ENCODE data around the gene PRDM15. TPM values are rescaled to one million over a fixed set of nuclear protein-coding genes. Genes with fewer than 3 reads are reported as not detected.

Gene PRDM15
- total and polyA plus RNA-seq, 7 experiments from 2014 or later: 1.3 to 20.1 (median 15.1) TPM

DNA sequence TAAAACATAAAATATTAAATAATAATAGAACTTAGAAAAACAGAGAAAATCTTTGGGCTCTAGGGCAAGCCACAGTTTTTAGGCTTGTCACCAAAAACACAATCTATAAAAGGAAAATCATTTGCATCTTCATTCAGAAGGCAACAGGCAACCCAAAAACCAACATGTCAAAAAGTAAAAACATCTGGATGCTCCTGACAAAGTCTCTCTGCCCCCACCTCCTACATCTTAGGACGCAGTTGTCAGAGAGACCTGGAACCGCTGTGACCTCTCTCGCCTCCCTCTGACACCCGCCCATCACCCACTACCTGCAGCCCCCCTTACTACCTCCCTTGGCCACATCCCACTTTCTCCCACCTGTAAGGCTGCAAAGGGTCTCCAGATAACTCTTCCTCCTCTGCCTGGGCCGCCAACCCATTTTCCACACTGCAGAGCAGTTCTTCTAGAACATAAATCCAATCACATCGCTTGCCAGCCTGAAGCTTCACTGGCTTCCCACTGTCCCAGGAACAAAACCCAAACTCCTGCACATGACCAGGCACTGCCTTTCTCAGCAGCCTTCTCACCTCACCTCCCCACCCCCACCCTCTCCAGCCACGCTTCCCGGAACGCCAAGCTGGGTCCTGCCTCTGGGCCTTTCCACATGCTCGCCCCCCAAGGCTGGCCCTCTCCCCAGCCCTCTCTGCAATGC is 14.7 kb downstream of the PRDM15 start:
- intact Hi-C loops (cut with micrococcal nuclease): no loop called here
- no peaks in the 10 kb centered on the region for H3K4me1 ChIP-seq (ENCODE audit: control insufficient read depth in 2 of 2, insufficient read depth in 2 of 2, low read length in 2 of 2)
- POLR2A ChIA-PET: no interaction called here
- H3K36me3 ChIP-seq (ENCODE audit: control insufficient read depth in 2 of 3, insufficient read depth in 3 of 3, low read length in 3 of 3): peaks cover 0 to 5% (median 0%) of the 10 kb centered on the region in 3 experiments
- H3K27ac ChIP-seq (ENCODE audit: low read depth, low read length): no peak overlapping the region
- ATAC-seq (no peak), DNase-seq (no peak)
- CTCF ChIA-PET: no interaction called here
- H3K9me3 ChIP-seq (ENCODE audit: control insufficient read depth in 2 of 3, low read length in 3 of 3): no peaks in the 10 kb centered on the region
- Mint-ChIP-seq H3K36me3 (peaks cover 0 to 10% (median 0%) of the 10 kb centered on the region in 5 donors), H3K4me3 (no peak overlapping the region), H3K27ac (peak overlapping the region in 2 of 9 donors; percentile 65 to 72), H3K4me1 (peaks cover 8 to 33% (median 21%) of the 10 kb centered on the region in 7 donors), H3K27me3 (no peaks in the 10 kb centered on the region), H3K9me3 (no peaks in the 10 kb centered on the region)
- H3K4me3 ChIP-seq (ENCODE audit: low read length): no peak overlapping the region
- H3K27me3 ChIP-seq (ENCODE audit: control insufficient read depth in 2 of 2, insufficient read depth in 2 of 2, low read length in 2 of 2): no peaks in the 10 kb centered on the region

DNA sequence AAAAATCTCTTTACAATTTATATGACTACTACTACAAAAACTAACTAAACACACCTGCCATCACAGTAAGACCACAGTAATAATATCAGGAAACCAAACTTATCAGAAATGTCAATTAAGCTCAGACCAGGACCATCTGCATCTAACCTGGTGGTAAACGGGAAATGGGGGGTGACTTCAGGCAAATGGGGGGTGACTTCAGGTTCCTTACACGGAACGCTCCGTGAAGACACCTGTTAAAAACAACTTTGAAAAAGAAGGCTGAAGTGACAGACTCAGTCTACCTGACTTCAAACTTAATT is 15.8 kb downstream of the PRDM15 start:
- Mint-ChIP-seq H3K36me3 (peaks cover 0 to 14% (median 0%) of the 10 kb centered on the region in 5 donors), H3K4me3 (no peak overlapping the region), H3K4me1 (peaks cover 8 to 33% (median 21%) of the 10 kb centered on the region in 7 donors), H3K27me3 (no peaks in the 10 kb centered on the region), H3K27ac (peak overlapping the region in 1 of 9 donors; percentile 10), H3K9me3 (no peaks in the 10 kb centered on the region)
- ATAC-seq (no peak), DNase-seq (no peak)
- Histone ChIP-seq H3K27ac (ENCODE audit: low read depth, low read length) (no peak overlapping the region), H3K36me3 (ENCODE audit: control insufficient read depth in 2 of 3, insufficient read depth in 3 of 3, low read length in 3 of 3) (peaks cover 0 to 16% (median 0%) of the 10 kb centered on the region in 3 experiments), H3K4me1 (ENCODE audit: control insufficient read depth in 2 of 2, insufficient read depth in 2 of 2, low read length in 2 of 2) (no peaks in the 10 kb centered on the region), H3K9me3 (ENCODE audit: control insufficient read depth in 2 of 3, low read length in 3 of 3) (no peaks in the 10 kb centered on the region), H3K27me3 (ENCODE audit: control insufficient read depth in 2 of 2, insufficient read depth in 2 of 2, low read length in 2 of 2) (no peaks in the 10 kb centered on the region), H3K4me3 (ENCODE audit: low read length) (no peak overlapping the region)
- POLR2A ChIA-PET: no interaction called here
- CTCF ChIA-PET: no interaction called here
- intact Hi-C loops (cut with micrococcal nuclease): no loop called here

DNA sequence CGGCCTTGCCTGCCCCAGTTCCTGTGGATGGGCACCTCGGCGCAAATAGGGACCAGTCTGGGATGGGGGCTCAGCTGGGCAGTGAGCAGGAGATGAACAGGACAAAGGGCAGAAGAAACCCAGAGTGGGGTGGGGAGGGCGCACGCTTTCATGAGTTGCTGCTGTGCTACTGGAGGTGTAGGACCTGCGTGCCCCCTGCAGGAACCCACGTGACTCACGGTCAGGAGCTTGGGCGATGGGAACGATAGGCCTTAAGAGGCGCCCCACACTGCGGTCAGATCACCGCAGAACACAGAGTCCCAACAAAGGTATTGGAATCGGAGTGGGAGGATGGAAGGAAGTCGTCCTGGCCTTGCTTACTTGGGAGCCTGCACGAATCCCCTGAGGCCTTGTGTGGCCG is 17.2 kb downstream of the PRDM15 start:
- POLR2A ChIA-PET: no interaction called here
- no peaks in the 10 kb centered on the region for H3K9me3 ChIP-seq (ENCODE audit: control insufficient read depth in 2 of 3, low read length in 3 of 3)
- H3K4me3 Mint-ChIP-seq: no peak overlapping the region
- ATAC-seq (no peak), DNase-seq (no peak)
- no peaks in the 10 kb centered on the region for H3K4me1 ChIP-seq (ENCODE audit: control insufficient read depth in 2 of 2, insufficient read depth in 2 of 2, low read length in 2 of 2)
- no peaks in the 10 kb centered on the region for H3K27me3 ChIP-seq (ENCODE audit: control insufficient read depth in 2 of 2, insufficient read depth in 2 of 2, low read length in 2 of 2)
- CTCF ChIA-PET: no interaction called here
- H3K4me1 Mint-ChIP-seq: peaks cover 8 to 32% (median 21%) of the 10 kb centered on the region in 7 donors
- H3K36me3 Mint-ChIP-seq: peaks cover 0 to 25% (median 0%) of the 10 kb centered on the region in 5 donors
- no peak overlapping the region for H3K4me3 ChIP-seq (ENCODE audit: low read length)
- H3K9me3 Mint-ChIP-seq: no peaks in the 10 kb centered on the region
- no peak overlapping the region for H3K27ac ChIP-seq (ENCODE audit: low read depth, low read length)
- H3K36me3 ChIP-seq (ENCODE audit: control insufficient read depth in 2 of 3, insufficient read depth in 3 of 3, low read length in 3 of 3): peaks cover 0 to 28% (median 0%) of the 10 kb centered on the region in 3 experiments
- intact Hi-C loops (cut with micrococcal nuclease): no loop called here
- H3K27ac Mint-ChIP-seq: no peak overlapping the region
- H3K27me3 Mint-ChIP-seq: no peaks in the 10 kb centered on the region

DNA sequence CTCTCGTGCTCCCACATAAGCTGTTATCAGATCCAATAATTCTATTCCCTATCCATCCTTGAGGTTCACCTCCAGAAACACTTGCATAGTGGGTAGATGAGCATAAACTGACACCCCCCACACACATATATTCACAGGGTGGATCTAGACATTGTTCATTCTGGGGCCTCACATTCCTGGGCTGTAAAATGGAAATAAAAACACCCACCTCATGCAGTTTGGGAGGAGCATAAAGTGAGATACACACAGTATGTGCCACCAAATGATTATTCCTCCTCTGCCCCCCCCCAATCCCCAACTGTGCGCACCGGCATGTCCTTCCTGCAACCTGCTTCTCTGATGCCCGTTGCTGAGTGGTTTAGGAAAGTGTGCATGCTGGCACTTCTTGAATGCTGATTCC is 17.9 kb downstream of the PRDM15 start:
- Mint-ChIP-seq H3K9me3 (no peaks in the 10 kb centered on the region), H3K36me3 (peaks cover 0 to 31% (median 6%) of the 10 kb centered on the region in 5 donors), H3K27me3 (no peaks in the 10 kb centered on the region), H3K4me1 (peaks cover 10 to 33% (median 18%) of the 10 kb centered on the region in 7 donors), H3K4me3 (no peak overlapping the region), H3K27ac (no peak overlapping the region)
- Histone ChIP-seq H3K27me3 (ENCODE audit: control insufficient read depth in 2 of 2, insufficient read depth in 2 of 2, low read length in 2 of 2) (no peaks in the 10 kb centered on the region), H3K9me3 (ENCODE audit: control insufficient read depth in 2 of 3, low read length in 3 of 3) (no peaks in the 10 kb centered on the region), H3K4me3 (ENCODE audit: low read length) (no peak overlapping the region), H3K36me3 (ENCODE audit: control insufficient read depth in 2 of 3, insufficient read depth in 3 of 3, low read length in 3 of 3) (peaks cover 0 to 35% (median 0%) of the 10 kb centered on the region in 3 experiments), H3K27ac (ENCODE audit: low read depth, low read length) (no peak overlapping the region), H3K4me1 (ENCODE audit: control insufficient read depth in 2 of 2, insufficient read depth in 2 of 2, low read length in 2 of 2) (no peaks in the 10 kb centered on the region)
- no peak for DNase-seq
- ChIA-PET POLR2A (no interaction called here), CTCF (no interaction called here)
- intact Hi-C loops (cut with micrococcal nuclease): no loop called here
- no peak for ATAC-seq

DNA sequence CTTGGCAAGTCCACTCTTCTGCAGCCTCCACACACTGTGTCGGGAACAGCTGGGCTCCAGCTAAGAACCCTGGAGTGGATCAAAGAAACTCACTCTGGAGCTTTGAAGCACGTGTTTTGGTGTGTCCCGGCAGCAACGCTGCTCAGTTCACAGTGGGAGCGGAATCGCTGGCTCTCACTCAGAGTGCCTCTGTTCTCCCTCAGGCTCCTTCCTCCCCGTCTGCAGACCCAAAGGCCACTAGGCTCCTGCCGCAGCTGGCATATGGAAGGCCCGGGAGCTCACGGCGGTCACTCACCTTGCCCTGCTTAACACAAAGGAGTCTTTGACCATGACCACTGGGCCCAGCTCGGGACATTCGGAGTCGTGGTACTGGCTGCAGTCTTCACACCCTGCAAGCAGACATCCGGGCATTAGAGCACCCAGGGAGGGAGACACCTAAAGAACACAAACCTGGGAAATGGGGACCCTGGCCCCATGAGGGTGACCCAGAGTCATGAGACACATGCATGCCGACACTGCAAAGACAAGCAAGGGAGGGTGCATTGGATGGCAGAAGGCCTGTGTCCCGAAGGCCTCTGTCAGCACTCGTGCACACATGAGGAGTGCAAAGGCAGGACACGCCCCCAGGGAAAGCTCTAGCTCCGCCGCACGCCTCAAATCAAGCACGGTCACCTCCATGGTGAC is 19.7 kb downstream of the PRDM15 start:
- DNase-seq (no peak), ATAC-seq (no peak)
- Histone ChIP-seq H3K4me3 (ENCODE audit: low read length) (no peak overlapping the region), H3K36me3 (ENCODE audit: control insufficient read depth in 2 of 3, insufficient read depth in 3 of 3, low read length in 3 of 3) (peaks cover 0 to 49% (median 0%) of the 10 kb centered on the region in 3 experiments), H3K9me3 (ENCODE audit: control insufficient read depth in 2 of 3, low read length in 3 of 3) (no peaks in the 10 kb centered on the region), H3K27ac (ENCODE audit: low read depth, low read length) (no peak overlapping the region), H3K4me1 (ENCODE audit: control insufficient read depth in 2 of 2, insufficient read depth in 2 of 2, low read length in 2 of 2) (no peaks in the 10 kb centered on the region), H3K27me3 (ENCODE audit: control insufficient read depth in 2 of 2, insufficient read depth in 2 of 2, low read length in 2 of 2) (no peaks in the 10 kb centered on the region)
- ChIA-PET CTCF (no interaction called here), POLR2A (interaction anchor here (0.7 kb wide), 1 partner anchor 796 kb away, joined by 3 read pairs; no protein-coding TSS in a partner anchor)
- H3K4me1 Mint-ChIP-seq: peaks cover 0 to 20% (median 5%) of the 10 kb centered on the region in 7 donors
- no peaks in the 10 kb centered on the region for H3K9me3 Mint-ChIP-seq
- H3K4me3 Mint-ChIP-seq: no peak overlapping the region
- intact Hi-C loops (cut with micrococcal nuclease): no loop called here
- no peaks in the 10 kb centered on the region for H3K27me3 Mint-ChIP-seq
- H3K36me3 Mint-ChIP-seq: peaks cover 3 to 37% (median 10%) of the 10 kb centered on the region in 5 donors
- H3K27ac Mint-ChIP-seq: no peak overlapping the region

DNA sequence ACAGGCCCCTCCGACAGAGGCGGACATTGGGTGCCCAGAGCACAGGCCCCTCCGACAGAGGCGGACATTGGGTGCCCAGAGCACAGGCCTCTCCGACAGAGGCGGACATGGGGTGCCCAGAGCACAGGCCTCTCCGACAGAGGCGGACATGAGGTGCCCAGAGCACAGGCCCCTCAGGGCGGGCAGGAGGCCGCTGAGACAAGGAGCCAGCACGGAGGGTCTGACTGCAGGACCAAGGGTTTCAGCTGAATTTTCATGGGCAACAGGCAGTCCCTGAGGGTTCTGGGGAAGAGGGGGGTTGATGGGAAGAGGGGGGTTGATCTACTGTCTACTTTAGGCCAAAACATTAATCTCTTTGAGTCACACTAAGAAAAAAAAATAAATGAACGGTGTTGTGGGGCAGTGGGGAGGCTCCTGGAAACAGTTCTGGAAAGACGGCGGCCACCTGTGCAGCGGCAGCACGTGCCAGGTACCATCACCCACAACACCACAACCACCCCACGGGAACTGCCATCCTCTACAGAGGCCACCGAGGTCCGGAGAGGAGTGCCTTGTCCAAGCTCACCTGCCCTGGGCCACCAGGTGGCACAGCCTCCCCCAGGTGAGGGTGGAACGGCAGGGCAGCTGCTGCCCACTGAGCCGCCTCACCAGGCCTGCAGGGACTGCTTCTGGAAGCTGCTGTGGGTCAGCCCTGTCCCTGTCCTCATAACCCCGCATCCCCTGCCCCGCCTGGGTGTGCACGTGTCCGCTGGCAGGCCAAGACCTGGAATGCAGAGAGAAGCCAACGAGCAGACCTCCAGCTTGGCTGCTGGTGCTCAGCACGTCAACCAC is 20.5 kb downstream of the PRDM15 start:
- no peak for ATAC-seq
- no peaks in the 10 kb centered on the region for H3K27me3 ChIP-seq (ENCODE audit: control insufficient read depth in 2 of 2, insufficient read depth in 2 of 2, low read length in 2 of 2)
- Mint-ChIP-seq H3K27me3 (no peaks in the 10 kb centered on the region), H3K4me3 (no peak overlapping the region), H3K9me3 (no peaks in the 10 kb centered on the region), H3K36me3 (peaks cover 6 to 44% (median 15%) of the 10 kb centered on the region in 5 donors), H3K4me1 (peaks cover 0 to 16% (median 4%) of the 10 kb centered on the region in 7 donors), H3K27ac (no peak overlapping the region)
- H3K4me1 ChIP-seq (ENCODE audit: control insufficient read depth in 2 of 2, insufficient read depth in 2 of 2, low read length in 2 of 2): no peaks in the 10 kb centered on the region
- ChIA-PET POLR2A (no interaction called here), CTCF (no interaction called here)
- H3K27ac ChIP-seq (ENCODE audit: low read depth, low read length): no peak overlapping the region
- no peak overlapping the region for H3K4me3 ChIP-seq (ENCODE audit: low read length)
- peaks cover 0 to 56% (median 0%) of the 10 kb centered on the region in 3 experiments for H3K36me3 ChIP-seq (ENCODE audit: control insufficient read depth in 2 of 3, insufficient read depth in 3 of 3, low read length in 3 of 3)
- intact Hi-C loops (cut with micrococcal nuclease): no loop called here
- no peaks in the 10 kb centered on the region for H3K9me3 ChIP-seq (ENCODE audit: control insufficient read depth in 2 of 3, low read length in 3 of 3)
- DNase-seq: no peak
